ENCODE data around the gene SMIM13. TPM values are rescaled to one million over a fixed set of nuclear protein-coding genes. Genes with fewer than 3 reads are reported as not detected.
A peak's percentile ranks its signal among the peaks of the same experiment; 100 is the strongest.

Gene SMIM13
- total RNA-seq, 2 experiments from 2014 or later, result 7.5 to 7.7 TPM

DNA sequence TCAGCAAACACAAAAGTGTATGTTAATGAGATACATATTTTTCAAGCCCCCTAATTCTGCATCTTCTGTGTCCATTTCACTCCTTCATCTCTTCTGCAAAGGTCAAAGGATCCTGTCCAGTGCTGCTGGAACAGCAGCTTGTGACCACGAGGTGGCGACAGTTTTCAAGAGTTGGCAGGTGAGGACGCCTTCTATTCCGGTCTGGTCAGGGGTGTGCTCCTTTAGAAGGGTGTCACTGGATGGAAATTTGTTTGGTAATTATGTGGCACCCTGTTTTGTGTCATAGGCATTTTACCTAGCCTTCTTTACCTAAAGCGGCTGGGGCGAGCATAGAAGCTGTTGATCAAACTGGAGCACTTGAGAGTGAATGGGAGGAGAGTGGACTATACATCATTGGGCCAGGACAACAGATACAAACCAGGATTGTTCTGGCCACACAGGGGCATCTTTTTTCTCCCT, 50.8 kb downstream of the SMIM13 start:
- ChIA-PET POLR2A (interaction anchor here (0.6 to 1.6 kb wide), 3 partner anchors 24 to 352 kb away, joined by 3 to 10 read pairs (median 4); no protein-coding TSS in a partner anchor), CTCF (interaction anchor here (0.6 to 4.0 kb wide), 23 partner anchors 11 to 431 kb away, joined by 3 to 86 read pairs (median 3); no protein-coding TSS in a partner anchor)
- no peaks in the 10 kb centered on the region for H3K9me3 Mint-ChIP-seq
- peak; percentile 87 for DNase-seq
- intact Hi-C loops (cut with micrococcal nuclease), result loop anchor here (1.0 to 5.0 kb wide), 3 partner anchors 223 to 428 kb away; no protein-coding TSS in a partner anchor
- no peaks in the 10 kb centered on the region for H3K27me3 Mint-ChIP-seq
- peak; percentile 96 for ATAC-seq
- no peak overlapping the region for H3K27ac Mint-ChIP-seq
- H3K4me3 Mint-ChIP-seq, result no peak overlapping the region
- TF ChIP-seq, protein P1, sequence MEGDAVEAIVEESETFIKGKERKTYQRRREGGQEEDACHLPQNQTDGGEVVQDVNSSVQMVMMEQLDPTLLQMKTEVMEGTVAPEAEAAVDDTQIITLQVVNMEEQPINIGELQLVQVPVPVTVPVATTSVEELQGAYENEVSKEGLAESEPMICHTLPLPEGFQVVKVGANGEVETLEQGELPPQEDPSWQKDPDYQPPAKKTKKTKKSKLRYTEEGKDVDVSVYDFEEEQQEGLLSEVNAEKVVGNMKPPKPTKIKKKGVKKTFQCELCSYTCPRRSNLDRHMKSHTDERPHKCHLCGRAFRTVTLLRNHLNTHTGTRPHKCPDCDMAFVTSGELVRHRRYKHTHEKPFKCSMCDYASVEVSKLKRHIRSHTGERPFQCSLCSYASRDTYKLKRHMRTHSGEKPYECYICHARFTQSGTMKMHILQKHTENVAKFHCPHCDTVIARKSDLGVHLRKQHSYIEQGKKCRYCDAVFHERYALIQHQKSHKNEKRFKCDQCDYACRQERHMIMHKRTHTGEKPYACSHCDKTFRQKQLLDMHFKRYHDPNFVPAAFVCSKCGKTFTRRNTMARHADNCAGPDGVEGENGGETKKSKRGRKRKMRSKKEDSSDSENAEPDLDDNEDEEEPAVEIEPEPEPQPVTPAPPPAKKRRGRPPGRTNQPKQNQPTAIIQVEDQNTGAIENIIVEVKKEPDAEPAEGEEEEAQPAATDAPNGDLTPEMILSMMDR (IDR thresholded peaks at IDR 0.05), result peak; percentile 85
- no peaks in the 10 kb centered on the region for H3K36me3 Mint-ChIP-seq (ENCODE audit: low read depth)
- peaks cover 11% of the 10 kb centered on the region for H3K4me1 Mint-ChIP-seq (ENCODE audit: low read depth)

DNA sequence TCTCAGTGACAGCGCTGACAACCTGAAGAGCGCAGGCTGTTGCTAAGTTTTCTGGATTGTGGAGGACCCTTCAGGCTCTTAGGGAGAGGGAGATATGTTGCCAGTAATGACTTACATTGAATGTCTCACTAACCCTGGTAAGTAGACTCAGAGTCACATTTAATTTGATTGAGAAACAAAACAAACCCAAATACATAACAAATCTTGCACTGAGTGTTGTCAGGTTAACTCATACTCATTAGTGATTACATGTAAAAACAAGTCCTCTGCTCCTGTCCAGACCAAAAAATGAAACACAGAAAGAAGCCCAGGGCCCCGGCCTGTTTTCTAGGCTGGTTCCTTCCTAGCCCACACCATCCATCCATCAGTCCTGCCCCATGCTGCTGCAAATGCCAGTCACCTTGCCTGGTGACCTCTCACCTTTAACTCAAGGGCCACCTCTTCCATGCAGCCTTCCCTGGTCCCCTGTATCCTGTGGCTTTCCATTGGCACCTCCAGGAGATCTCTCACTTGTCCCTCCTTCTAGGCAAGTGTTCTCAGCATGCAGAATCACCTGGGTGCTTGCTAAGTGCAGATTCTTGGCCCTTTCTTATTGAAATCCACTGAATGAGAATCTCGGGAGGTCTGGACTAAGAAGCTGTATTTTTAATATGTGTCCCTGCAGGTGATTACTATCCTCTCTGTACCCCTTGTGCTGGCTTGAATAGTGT, 52.6 kb downstream of the SMIM13 start:
- Mint-ChIP-seq H3K27ac (peak overlapping the region; percentile 4), H3K9me3 (no peaks in the 10 kb centered on the region), H3K4me1 (ENCODE audit: low read depth) (peaks cover 2% of the 10 kb centered on the region), H3K27me3 (no peaks in the 10 kb centered on the region), H3K4me3 (no peak overlapping the region), H3K36me3 (ENCODE audit: low read depth) (no peaks in the 10 kb centered on the region)
- CTCF ChIA-PET, result interaction anchor here (1.1 to 4.0 kb wide), 3 partner anchors 268 to 350 kb away, joined by 4 to 86 read pairs (median 4); no protein-coding TSS in a partner anchor
- TF ChIP-seq, protein P1 (IDR thresholded peaks at IDR 0.05), result no peak
- intact Hi-C loops (cut with micrococcal nuclease), result no loop called here
- no peak for DNase-seq
- no peak for ATAC-seq
- POLR2A ChIA-PET, result no interaction called here

DNA sequence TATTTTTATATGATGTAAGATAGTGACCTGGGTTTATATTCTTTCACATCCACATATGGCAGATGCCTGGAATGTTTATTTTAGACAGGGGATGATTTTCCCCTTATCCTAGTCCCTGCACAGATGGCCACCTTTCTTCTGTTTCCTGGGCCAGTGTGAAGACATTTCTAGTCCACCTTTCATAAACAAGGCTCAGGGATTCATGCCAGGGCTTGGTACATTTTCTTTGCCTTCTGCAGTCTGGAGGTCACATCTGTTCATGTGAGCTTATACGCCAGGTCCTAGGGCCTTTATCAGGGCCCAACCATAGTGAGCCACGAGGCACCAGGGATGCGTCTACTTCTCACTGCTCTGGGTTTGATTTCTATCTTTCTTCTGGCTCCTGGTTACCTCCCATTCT, 55.9 kb downstream of the SMIM13 start:
- Mint-ChIP-seq H3K27me3 (no peaks in the 10 kb centered on the region), H3K4me3 (no peak overlapping the region), H3K4me1 (ENCODE audit: low read depth) (peaks cover 7% of the 10 kb centered on the region), H3K36me3 (ENCODE audit: low read depth) (no peaks in the 10 kb centered on the region), H3K27ac (no peak overlapping the region), H3K9me3 (no peaks in the 10 kb centered on the region)
- no peak for DNase-seq
- ChIA-PET POLR2A (no interaction called here), CTCF (interaction anchor here (4.3 kb wide), 1 partner anchor 347 kb away, joined by 17 read pairs; no protein-coding TSS in a partner anchor)
- intact Hi-C loops (cut with micrococcal nuclease), result no loop called here
- no peak for ATAC-seq
- TF ChIP-seq, protein P1 (IDR thresholded peaks at IDR 0.05), result no peak

DNA sequence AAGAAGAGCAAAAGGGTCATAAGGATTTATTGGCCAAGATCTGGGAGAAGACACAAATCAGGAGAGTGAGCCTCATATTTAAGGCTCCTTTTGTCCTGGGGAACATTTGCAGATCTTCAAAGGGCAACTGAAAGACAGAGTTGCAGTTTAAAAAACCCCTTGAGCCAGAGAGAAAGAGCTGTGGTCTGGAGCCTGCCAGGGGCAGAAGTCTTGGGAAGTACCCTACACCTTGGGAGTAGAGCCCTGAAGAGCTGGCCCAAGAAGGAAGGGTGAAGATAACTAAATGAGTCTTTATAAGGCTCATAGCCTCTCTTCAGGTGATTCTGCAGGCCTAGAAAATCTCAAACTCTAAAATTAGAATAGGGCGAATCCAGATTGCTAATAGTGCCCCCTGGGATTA, 57.9 kb downstream of the SMIM13 start:
- no peak for DNase-seq
- peaks cover 6% of the 10 kb centered on the region for H3K27me3 Mint-ChIP-seq
- ChIA-PET CTCF (interaction anchor here (2.1 to 4.3 kb wide), 2 partner anchors 344 to 345 kb away, joined by 5 to 17 read pairs; no protein-coding TSS in a partner anchor), POLR2A (no interaction called here)
- ATAC-seq, result no peak
- no peak overlapping the region for H3K27ac Mint-ChIP-seq
- peaks cover 7% of the 10 kb centered on the region for H3K4me1 Mint-ChIP-seq (ENCODE audit: low read depth)
- TF ChIP-seq, protein P1 (IDR thresholded peaks at IDR 0.05), result no peak
- intact Hi-C loops (cut with micrococcal nuclease), result no loop called here
- no peaks in the 10 kb centered on the region for H3K36me3 Mint-ChIP-seq (ENCODE audit: low read depth)
- no peak overlapping the region for H3K4me3 Mint-ChIP-seq
- no peaks in the 10 kb centered on the region for H3K9me3 Mint-ChIP-seq

DNA sequence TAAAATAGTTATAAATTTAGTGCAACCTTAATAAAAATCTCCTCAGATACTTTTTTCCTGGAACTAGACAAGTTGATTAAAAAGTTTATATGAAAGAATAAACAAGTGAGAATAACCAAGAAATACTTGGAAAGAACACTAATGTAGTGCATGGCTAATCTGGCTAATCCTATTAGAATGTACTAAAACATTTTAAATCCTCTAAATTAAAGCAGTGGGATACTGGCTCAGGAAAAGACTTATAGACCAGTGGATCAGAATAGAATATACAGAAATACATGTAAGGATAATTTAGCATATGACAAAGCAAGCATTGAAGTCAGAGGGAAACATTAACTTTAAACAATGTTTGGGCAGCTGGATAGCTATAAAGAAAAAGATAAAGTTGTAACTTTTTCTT, 58.9 kb downstream of the SMIM13 start:
- H3K36me3 Mint-ChIP-seq (ENCODE audit: low read depth), result no peaks in the 10 kb centered on the region
- CTCF ChIA-PET, result interaction anchor here (2.1 kb wide), 1 partner anchor 343 kb away, joined by 5 read pairs; no protein-coding TSS in a partner anchor
- no peaks in the 10 kb centered on the region for H3K9me3 Mint-ChIP-seq
- intact Hi-C loops (cut with micrococcal nuclease), result no loop called here
- peaks cover 6% of the 10 kb centered on the region for H3K27me3 Mint-ChIP-seq
- H3K4me1 Mint-ChIP-seq (ENCODE audit: low read depth), result peaks cover 7% of the 10 kb centered on the region
- TF ChIP-seq, protein P1 (IDR thresholded peaks at IDR 0.05), result no peak
- no peak for DNase-seq
- no peak overlapping the region for H3K27ac Mint-ChIP-seq
- H3K4me3 Mint-ChIP-seq, result no peak overlapping the region
- POLR2A ChIA-PET, result interaction anchor here (0.7 kb wide), 1 partner anchor 328 kb away, joined by 3 read pairs; no protein-coding TSS in a partner anchor
- no peak for ATAC-seq

Measured in activated CD8-positive, alpha-beta T cell treated with anti-CD3 and anti-CD28 coated beads for 36 hours (primary cell).